Heart left ventricle (tissue), 16 donors: ENCODE data around the gene ADCY4. TPM values are rescaled to one million over a fixed set of nuclear protein-coding genes. Genes with fewer than 3 reads are reported as not detected.

ENCODE experiments used
- ATAC-seq, 4 donors: fragments of 200-7000 bp; cut with Tn5 transposase; one replicate each; pipeline ENCODE4 v1.9.1; 2020 to 2022; ENCODE audit warnings: moderate library complexity in 4 of 4, mild to moderate bottlenecking in 3 of 4, moderate number of reproducible peaks in 1 of 4
- DNase-seq, 5 donors: peaks; one replicate each; pipeline ENCODE4 v3.0.0-alpha.2; 2020
- H3K27ac ChIP-seq, 12 donors: fragments of 200-600 bp; sonication (generic) in 4 of 12; one replicate each; pipeline versions ENCODE4 v1.5.0 to v1.8.0; 2016 to 2022; ENCODE audit warnings: mild to moderate bottlenecking in 2 of 12
- H3K27me3 ChIP-seq, 9 donors: fragments of 200-600 bp; sonication (generic) in 2 of 9; one replicate each; pipeline versions ENCODE4 v1.5.1 to v1.8.0; 2016 to 2022; ENCODE audit warnings: mild to moderate bottlenecking in 3 of 9
- H3K36me3 ChIP-seq, 9 donors: fragments of 200-600 bp; sonication (generic) in 2 of 9; one replicate each; pipeline versions ENCODE4 v1.5.0 to v1.8.0; 2018 to 2022; ENCODE audit warnings: mild to moderate bottlenecking in 2 of 9
- H3K4me1 ChIP-seq, 12 donors: fragments of 200-600 bp; sonication (generic) in 4 of 12; one replicate each; pipeline versions ENCODE4 v1.5.0 to v1.8.0; 2016 to 2022; ENCODE audit warnings: mild to moderate bottlenecking in 3 of 12
- H3K4me3 ChIP-seq, 12 donors: fragments of 200-600 bp; sonication (generic) in 4 of 12; one replicate each; pipeline versions ENCODE4 v1.5.0 to v1.8.0; 2017 to 2022; ENCODE audit warnings: mild to moderate bottlenecking in 9 of 12, moderate library complexity in 4 of 12
- H3K9me3 ChIP-seq, 12 donors: fragments of 200-600 bp; sonication (generic) in 4 of 12; one replicate each; pipeline versions ENCODE4 v1.5.0 to v1.8.0; 2016 to 2022; ENCODE audit warnings: mild to moderate bottlenecking in 1 of 12
- POLR2A ChIP-seq, 2 donors: fragments of 450-650 bp; IDR thresholded peaks; one replicate each; pipeline ENCODE4 v1.6.1; 2017; ENCODE audit warnings: antibody characterized with exemption in 2 of 2, mild to moderate bottlenecking in 2 of 2, moderate library complexity in 2 of 2
- WGBS, 4 donors: extraction: QIAGEN DNeasy Blood & Tissue Kit in 2 of 4; methylation state at CpG; one replicate each; pipeline versions ENCODE4 v1.1.5 to v1.1.7; 2013 to 2018; 5-methylcytosine and 5-hydroxymethylcytosine counted together
- intact Hi-C, 10 donors: fragments of 100-400 bp; cut with DNase I; formaldehyde crosslinking; loops; one replicate each; pipeline versions ENCODE4 v1.11.1 to v1.14.2; 2022
- polyA plus RNA-seq, 2 donors: library from polyadenylated mRNA; stranded (reverse); fragments of 200-250 nt; gene quantifications; one replicate each; pipeline ENCODE4 v1.2.3, GENCODE V29; 2013
- total RNA-seq, 9 donors: library from RNA; depleted of rRNA in 2 of 9; stranded (reverse); fragments of >200 nt in 2 of 9; fragmentation: NEBNext Ultra II Directional in 3 of 9; extraction: Animal tissue kit (Norgen Biotek cat#: 25700) in 3 of 9; gene quantifications; one replicate each; pipeline versions ENCODE4 v1.1.0 to v1.2.4, GENCODE V29; 2016 to 2023
- TF ChIP-seq, protein P1 (sequence below), 12 donors: fragments of 200-600 bp; sonication (generic) in 4 of 12; IDR thresholded peaks; one replicate each; pipeline versions ENCODE4 v1.5.0 to v1.8.0; 2018 to 2022; ENCODE audit warnings: antibody characterized with exemption in 12 of 12, mild to moderate bottlenecking in 5 of 12
- donor health status: ischemic (EF 13 %, LVEDD 7.1; RV severe dilation, severe dysfunction).
- donor health status: healthy with polysubstance abuse.
- donor health status: DM: no; HTN: yes; CAD: no.
- donor health status: DM: no; HTN: no; CAD: no.
- donor health status: ischemic (EF 25% LVEDD 6.9; RV normal size, moderate dysfunction).
- donor health status: ischemic (EF 25% LVEDD 5.7; RV mildly dilated, moderate dysfunction).
- donor health status: healthy.
- donor health status: DM: yes; HTN: yes; CAD: no.
- donor health status: ischemic (EF 35%, LVEDD 5.7; RV mildly dilated, moderate dysfunction).
- donor health status: nonischemic (EF 11% LVEDD 7.7; RV severe dilation, severe dysfunction).
- donor health status: DM: yes; HTN: yes; CAD: no.
- donor health status: PGD.
- donor health status: ischemic (EF 29% LVEDD 5.4; RV normal size, mild dysfunction).
- donor health status: nonischemic (EF 23%, LVEDD 6.1; RV moderate dilation, normal function).

The ADCY4 gene
- total and polyA plus RNA-seq, 11 donors = 20.7 to 47.5 (median 27.5) TPM

DNA sequence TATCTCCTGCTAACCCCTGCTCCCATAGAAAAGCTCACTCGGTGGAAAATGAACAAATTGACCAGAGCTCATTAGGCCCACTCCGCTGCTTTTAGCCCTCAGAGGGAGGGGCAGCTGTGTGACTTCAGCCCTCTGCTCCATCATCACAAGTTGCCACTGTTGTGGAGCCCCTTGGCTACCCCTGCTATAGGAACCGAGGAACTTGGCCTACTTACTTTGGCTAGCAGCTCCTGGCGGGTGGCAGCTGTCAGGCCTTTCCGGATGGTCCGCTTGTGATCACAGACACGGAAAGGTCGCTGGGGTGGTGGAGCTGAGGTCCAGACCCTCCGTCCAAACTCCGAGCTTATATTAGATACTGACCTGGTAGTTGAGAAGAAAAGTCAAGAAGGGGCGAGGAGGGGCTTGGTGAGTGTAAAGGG lies 27.7 kb downstream of the ADCY4 start:
- Histone ChIP-seq H3K4me1 (peaks cover 5 to 46% (median 26%) of the 10 kb centered on the region in 12 donors), H3K9me3 (no peaks in the 10 kb centered on the region), H3K27ac (no peak overlapping the region), H3K36me3 (peaks cover 0 to 58% (median 52%) of the 10 kb centered on the region in 9 donors), H3K27me3 (no peaks in the 10 kb centered on the region), H3K4me3 (no peak overlapping the region)
- DNase-seq = peak in 1 of 5 donors; percentile 14
- intact Hi-C loops = no loop called here
- WGBS, 4 donors = 80 to 85% (median 84%) methylated on average over 11 of the region's 11 CpGs
- no peak for ATAC-seq
- no peak for TF ChIP-seq POLR2A (IDR thresholded peaks at IDR 0.05)
- TF ChIP-seq, protein P1, sequence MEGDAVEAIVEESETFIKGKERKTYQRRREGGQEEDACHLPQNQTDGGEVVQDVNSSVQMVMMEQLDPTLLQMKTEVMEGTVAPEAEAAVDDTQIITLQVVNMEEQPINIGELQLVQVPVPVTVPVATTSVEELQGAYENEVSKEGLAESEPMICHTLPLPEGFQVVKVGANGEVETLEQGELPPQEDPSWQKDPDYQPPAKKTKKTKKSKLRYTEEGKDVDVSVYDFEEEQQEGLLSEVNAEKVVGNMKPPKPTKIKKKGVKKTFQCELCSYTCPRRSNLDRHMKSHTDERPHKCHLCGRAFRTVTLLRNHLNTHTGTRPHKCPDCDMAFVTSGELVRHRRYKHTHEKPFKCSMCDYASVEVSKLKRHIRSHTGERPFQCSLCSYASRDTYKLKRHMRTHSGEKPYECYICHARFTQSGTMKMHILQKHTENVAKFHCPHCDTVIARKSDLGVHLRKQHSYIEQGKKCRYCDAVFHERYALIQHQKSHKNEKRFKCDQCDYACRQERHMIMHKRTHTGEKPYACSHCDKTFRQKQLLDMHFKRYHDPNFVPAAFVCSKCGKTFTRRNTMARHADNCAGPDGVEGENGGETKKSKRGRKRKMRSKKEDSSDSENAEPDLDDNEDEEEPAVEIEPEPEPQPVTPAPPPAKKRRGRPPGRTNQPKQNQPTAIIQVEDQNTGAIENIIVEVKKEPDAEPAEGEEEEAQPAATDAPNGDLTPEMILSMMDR (IDR thresholded peaks at IDR 0.05) = no peak

DNA sequence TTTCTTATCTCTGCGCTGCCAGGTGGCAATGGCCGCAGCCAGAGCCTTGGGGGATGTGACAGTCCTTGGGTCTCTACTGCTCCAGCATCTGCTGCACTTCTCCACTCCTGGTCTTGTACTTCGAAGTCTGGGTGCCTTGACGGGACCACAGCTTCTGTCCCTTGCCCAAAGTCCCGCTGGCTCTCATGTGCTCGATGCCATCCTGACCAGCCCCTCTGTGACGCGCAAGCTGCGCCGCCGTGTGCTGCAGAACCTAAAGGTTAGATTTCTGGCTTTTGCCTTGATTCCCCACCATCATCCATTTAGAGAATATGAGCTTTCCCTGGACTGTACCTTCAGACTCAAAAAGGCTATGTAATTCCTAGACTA lies 30.9 kb downstream of the ADCY4 start:
- Histone ChIP-seq H3K4me1 (peaks cover 0 to 32% (median 16%) of the 10 kb centered on the region in 12 donors), H3K36me3 (peaks cover 0 to 69% (median 64%) of the 10 kb centered on the region in 9 donors), H3K27ac (no peak overlapping the region), H3K9me3 (no peaks in the 10 kb centered on the region), H3K4me3 (no peak overlapping the region), H3K27me3 (no peaks in the 10 kb centered on the region)
- ATAC-seq = no peak
- intact Hi-C loops = no loop called here
- 96 to 98% (median 97%) methylated on average over 11 of the region's 11 CpGs for WGBS, 4 donors
- DNase-seq = no peak
- TF ChIP-seq POLR2A (IDR thresholded peaks at IDR 0.05) = no peak
- TF ChIP-seq, protein P1 (IDR thresholded peaks at IDR 0.05) = no peak

DNA sequence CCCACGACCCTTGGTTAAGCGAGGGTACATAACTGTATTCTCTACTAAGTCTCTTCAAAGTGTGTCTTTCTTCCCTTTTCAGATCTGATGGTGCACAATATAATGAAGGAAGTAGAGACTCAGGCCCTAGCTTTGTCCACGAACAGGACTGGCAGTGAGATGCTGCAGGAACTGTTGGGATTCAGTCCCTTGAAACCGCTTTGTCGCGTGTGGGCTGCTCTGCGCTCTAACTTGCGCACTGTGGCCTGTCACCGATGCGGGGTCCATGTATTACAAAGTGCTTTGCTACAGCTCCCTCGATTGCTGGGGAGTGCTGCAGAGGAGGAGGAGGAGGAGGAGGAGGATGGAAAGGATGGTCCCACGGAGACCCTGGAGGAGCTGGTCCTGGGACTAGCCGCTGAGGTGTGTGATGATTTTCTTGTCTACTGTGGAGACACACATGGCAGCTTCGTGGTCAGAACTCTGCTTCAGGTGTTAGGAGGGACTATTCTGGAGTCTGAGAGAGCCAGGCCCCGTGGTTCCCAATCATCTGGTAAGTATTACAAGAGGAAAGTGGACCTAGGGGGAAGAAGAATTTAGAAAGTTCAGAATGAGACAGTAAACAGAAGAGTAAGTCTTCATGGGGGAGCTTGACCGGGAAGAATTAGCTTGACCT lies 34.4 kb downstream of the ADCY4 start:
- intact Hi-C loops = no loop called here
- WGBS, 4 donors = 28 to 33% (median 29%) methylated on average over 16 of the region's 16 CpGs
- peaks cover 0 to 57% (median 52%) of the 10 kb centered on the region in 9 donors for H3K36me3 ChIP-seq
- H3K9me3 ChIP-seq = no peaks in the 10 kb centered on the region
- peaks cover 0 to 40% (median 24%) of the 10 kb centered on the region in 12 donors for H3K4me1 ChIP-seq
- DNase-seq = no peak
- no peak for TF ChIP-seq POLR2A (IDR thresholded peaks at IDR 0.05)
- TF ChIP-seq, protein P1 (IDR thresholded peaks at IDR 0.05) = no peak
- no peaks in the 10 kb centered on the region for H3K27me3 ChIP-seq
- ATAC-seq = no peak
- peak overlapping the region; percentile 75 to 99 (median 95) for H3K4me3 ChIP-seq
- peak overlapping the region; percentile 1 to 91 (median 80) for H3K27ac ChIP-seq

DNA sequence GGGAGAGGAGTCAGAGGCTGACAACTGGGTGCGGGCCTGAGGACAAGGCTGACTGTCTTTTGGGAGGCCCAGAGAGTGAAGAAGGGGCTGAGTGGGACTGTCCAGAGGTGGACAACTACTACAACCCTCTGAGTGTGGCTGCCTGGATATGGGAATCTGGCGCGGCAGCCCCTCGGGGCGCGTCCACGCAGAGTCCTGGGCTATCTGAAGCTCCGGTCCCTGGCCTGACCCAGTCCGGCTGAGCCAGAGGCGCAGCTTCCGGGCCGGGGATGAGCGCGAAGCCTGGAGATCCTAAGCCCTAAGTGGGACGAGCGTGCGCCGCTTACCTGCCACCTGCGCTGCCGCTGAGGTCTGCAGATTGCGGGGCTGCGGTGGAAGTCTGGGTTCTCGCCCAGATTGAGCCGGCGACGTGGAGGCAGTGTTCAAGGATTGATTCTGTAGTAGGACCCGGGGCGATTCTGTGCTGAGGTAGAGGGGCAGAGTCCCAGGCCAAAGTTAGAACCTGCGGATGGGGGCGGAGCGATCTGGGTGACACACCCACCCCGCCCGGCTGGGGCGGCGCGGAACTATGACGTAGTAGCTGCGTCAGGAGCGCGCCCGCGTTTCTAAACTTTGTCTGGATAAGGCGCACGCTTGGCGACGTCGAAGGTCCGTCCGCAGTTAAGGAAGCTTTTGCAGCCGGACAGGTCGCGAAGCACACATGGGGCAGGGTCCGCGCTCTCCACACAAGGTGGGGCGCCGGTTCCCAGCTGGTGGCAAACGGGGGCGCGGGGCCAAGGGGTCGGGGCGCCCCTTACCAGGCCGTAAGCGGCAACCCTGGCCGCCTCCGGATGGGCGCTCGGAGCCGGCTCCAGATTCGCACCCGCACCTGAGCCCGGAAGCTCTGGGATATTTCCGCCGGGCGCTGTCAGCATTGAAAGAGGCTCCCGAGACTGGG lies 35.3 kb downstream of the ADCY4 start, which contains the start of the genes DHRS1 and NOP9:
Gene DHRS1 (minus strand): TSS at position 526 of the 937 bp plus-strand sequence. CDS start 674 bp downstream, outside the sequence.
Gene NOP9 (plus strand): TSS at position 596 of the 937 bp plus-strand sequence. CDS start 105 bp downstream, at position 701.
- intact Hi-C loops = loop anchor here in 3 of 10 donors (1.0 to 5.0 kb wide), 3 partner anchors 28 to 242 kb away; partner anchors contain the start of genes TINF2 (in 2 of the 3) and RABGGTA (in 1 of the 3)
- peak within 1 kb of the TSS; percentile 75 to 99 (median 95) for H3K4me3 ChIP-seq
- WGBS, 4 donors = 0 to 6% (median 0%) methylated on average over 3 to 75 of the region's 75 CpGs
- peaks cover 0 to 57% (median 48%) of the 10 kb centered on the region in 9 donors for H3K36me3 ChIP-seq
- H3K27ac ChIP-seq = peak within 1 kb of the TSS; percentile 1 to 91 (median 80)
- no peaks in the 10 kb centered on the region for H3K9me3 ChIP-seq
- peaks cover 0 to 40% (median 24%) of the 10 kb centered on the region in 12 donors for H3K4me1 ChIP-seq
- peak in 1 of 2 donors; percentile 55 for TF ChIP-seq POLR2A (IDR thresholded peaks at IDR 0.05)
- TF ChIP-seq, protein P1 (IDR thresholded peaks at IDR 0.05) = no peak
- DNase-seq (peak; percentile 90 to 96 (median 92)), ATAC-seq (peak; percentile 83 to 94 (median 92))
- no peaks in the 10 kb centered on the region for H3K27me3 ChIP-seq
